NCI-H345 (cell line): ENCODE measurements around the gene RARA.

ENCODE experiments used
- DNase-seq: peaks from one replicate; lab custom pipeline; 2025; lab: John Stamatoyannopoulos, UW

RARA gene

GRCh38 chr17:40345161-40345993, 36.4 kb downstream of the RARA start:
- DNase-seq: no peak

GRCh38 chr17:40345994-40346764, 37.2 kb downstream of the RARA start:
- DNase-seq: no peak

GRCh38 chr17:40346765-40347158, 37.8 kb downstream of the RARA start:
- no peak for DNase-seq

GRCh38 chr17:40347319-40348135, 38.5 kb downstream of the RARA start:
- DNase-seq: no peak

GRCh38 chr17:40348136-40348504, 39.1 kb downstream of the RARA start:
- no peak for DNase-seq

- DNase-seq: peak; percentile 47
These were observed 39.8 kb downstream of the RARA start for GRCh38 chr17:40348562-40349476.

- DNase-seq: no peak
These were observed 40.5 kb downstream of the RARA start for GRCh38 chr17:40349477-40349894.

GRCh38 chr17:40349895-40350688, 41.1 kb downstream of the RARA start:
- no peak for DNase-seq

- DNase-seq: no peak
These were observed 41.8 kb downstream of the RARA start for GRCh38 chr17:40350689-40351358.

- no peak for DNase-seq
These were observed 42.6 kb downstream of the RARA start for GRCh38 chr17:40351359-40352236.

- DNase-seq: no peak
These were observed 43.3 kb downstream of the RARA start for GRCh38 chr17:40352237-40352778.

GRCh38 chr17:40352779-40353394, 43.9 kb downstream of the RARA start:
- DNase-seq: no peak

- no peak for DNase-seq
These were observed 45.5 kb downstream of the RARA start for GRCh38 chr17:40354221-40355122.

- peak; percentile 20 for DNase-seq
These were observed 46.3 kb downstream of the RARA start for GRCh38 chr17:40355123-40355803.

GRCh38 chr17:40355804-40356758, 47.1 kb downstream of the RARA start:
- DNase-seq: no peak
